ENCODE data around the gene GFER. TPM values are rescaled to one million over a fixed set of nuclear protein-coding genes. Genes with fewer than 3 reads are reported as not detected.

GFER gene
- total RNA-seq, 1 donor from 2014 or later, result 23.1 TPM

- intact Hi-C loops (cut with DNase I), result no loop called here
- ATAC-seq, result no peak
- H3K27ac ChIP-seq, result no peak overlapping the region
- DNase-seq, result no peak
- no peaks in the 10 kb centered on the region for H3K9me3 ChIP-seq
- peaks cover 45% of the 10 kb centered on the region for H3K36me3 ChIP-seq
- H3K4me1 ChIP-seq, result peaks cover 11% of the 10 kb centered on the region
- H3K4me3 ChIP-seq, result no peak overlapping the region
- TF ChIP-seq CTCF (IDR thresholded peaks at IDR 0.05), result no peak
- H3K27me3 ChIP-seq, result peaks cover 38% of the 10 kb centered on the region
Observed at GRCh38 chr16:1976951-1977874, 6.8 kb upstream of the GFER start.

GRCh38 chr16:1977875-1978268 is 6.1 kb upstream of the GFER start:
- Histone ChIP-seq H3K4me3 (no peak overlapping the region), H3K9me3 (no peaks in the 10 kb centered on the region), H3K27ac (no peak overlapping the region), H3K36me3 (peaks cover 45% of the 10 kb centered on the region), H3K27me3 (peaks cover 42% of the 10 kb centered on the region), H3K4me1 (peaks cover 5% of the 10 kb centered on the region)
- DNase-seq (no peak), ATAC-seq (no peak)
- intact Hi-C loops (cut with DNase I), result no loop called here
- TF ChIP-seq CTCF (IDR thresholded peaks at IDR 0.05), result no peak

GRCh38 chr16:1978476-1979120 is 5.4 kb upstream of the GFER start:
- intact Hi-C loops (cut with DNase I), result no loop called here
- peak overlapping the region; percentile 39 for H3K4me3 ChIP-seq
- peaks cover 45% of the 10 kb centered on the region for H3K36me3 ChIP-seq
- peak overlapping the region; percentile 65 for H3K27ac ChIP-seq
- no peak for TF ChIP-seq CTCF (IDR thresholded peaks at IDR 0.05)
- no peaks in the 10 kb centered on the region for H3K9me3 ChIP-seq
- ATAC-seq, result no peak
- peaks cover 7% of the 10 kb centered on the region for H3K4me1 ChIP-seq
- DNase-seq, result no peak
- peaks cover 42% of the 10 kb centered on the region for H3K27me3 ChIP-seq

- H3K4me1 ChIP-seq, result peaks cover 8% of the 10 kb centered on the region
- intact Hi-C loops (cut with DNase I), result no loop called here
- peak overlapping the region; percentile 39 for H3K4me3 ChIP-seq
- peak overlapping the region; percentile 65 for H3K27ac ChIP-seq
- DNase-seq (peak; percentile 95), ATAC-seq (peak; percentile 75)
- H3K27me3 ChIP-seq, result peaks cover 42% of the 10 kb centered on the region
- H3K36me3 ChIP-seq, result peaks cover 40% of the 10 kb centered on the region
- no peak for TF ChIP-seq CTCF (IDR thresholded peaks at IDR 0.05)
- H3K9me3 ChIP-seq, result no peaks in the 10 kb centered on the region
Observed at GRCh38 chr16:1979271-1980029, 4.5 kb upstream of the GFER start.

GRCh38 chr16:1980030-1980769 is 3.8 kb upstream of the GFER start:
- Histone ChIP-seq H3K4me1 (peaks cover 15% of the 10 kb centered on the region), H3K27me3 (peaks cover 42% of the 10 kb centered on the region), H3K9me3 (no peaks in the 10 kb centered on the region), H3K36me3 (peaks cover 33% of the 10 kb centered on the region), H3K4me3 (peak overlapping the region; percentile 39), H3K27ac (peak overlapping the region; percentile 65)
- DNase-seq (no peak), ATAC-seq (no peak)
- intact Hi-C loops (cut with DNase I), result no loop called here
- no peak for TF ChIP-seq CTCF (IDR thresholded peaks at IDR 0.05)
